CD14-positive monocyte (primary cell): ENCODE data around the gene FKBP4. TPM values are rescaled to one million over a fixed set of nuclear protein-coding genes. Genes with fewer than 3 reads are reported as not detected.

Experiments
- DNase-seq, 3 donors: peaks; one replicate each; pipeline ENCODE4 v3.0.0-alpha.2; 2011 to 2022
- H2AFZ ChIP-seq: 2 replicates; pipeline ENCODE4 v1.6.0; 2012; ENCODE audit warnings: mild to moderate bottlenecking, low read depth, low read length, inconsistent platforms; ENCODE audit not compliant: insufficient read depth, poor library complexity, severe bottlenecking
- H3K27ac ChIP-seq, 2 donors: 1 replicate in 1 of 2; 2 replicates in 1 of 2; pipeline ENCODE4 v1.5.1; 2012 to 2013; ENCODE audit warnings: low read length in 2 of 2, control low read depth in 1 of 2, inconsistent platforms in 1 of 2, low read depth in 1 of 2, mild to moderate bottlenecking in 1 of 2
- H3K27me3 ChIP-seq, 2 donors: one replicate each; pipeline versions ENCODE4 v1.6.0 to v1.6.1; 2011 to 2013; ENCODE audit warnings: low read length in 2 of 2; ENCODE audit not compliant: control insufficient read depth in 2 of 2, insufficient read depth in 2 of 2
- H3K36me3 ChIP-seq, 2 donors: replicated peaks in 1 of 2; 1 replicate in 1 of 2; 2 replicates in 1 of 2; pipeline versions ENCODE4 v1.5.1 to v1.6.1; 2012 to 2013; ENCODE audit warnings: low read length in 2 of 2, control low read depth in 1 of 2, inconsistent platforms in 1 of 2, mild to moderate bottlenecking in 1 of 2; ENCODE audit not compliant: insufficient read depth in 2 of 2, control insufficient read depth in 1 of 2
- H3K4me1 ChIP-seq, 2 donors: 1 replicate in 1 of 2; 2 replicates in 1 of 2; pipeline versions ENCODE4 v1.5.1 to v1.6.1; 2012 to 2013; ENCODE audit warnings: low read length in 2 of 2, control low read depth in 1 of 2, inconsistent platforms in 1 of 2, mild to moderate bottlenecking in 1 of 2, moderate library complexity in 1 of 2; ENCODE audit not compliant: insufficient read depth in 2 of 2, control insufficient read depth in 1 of 2
- H3K4me2 ChIP-seq: replicated peaks from 2 replicates; pipeline ENCODE3; 2012; ENCODE audit warnings: low read length, moderate library complexity, mild to moderate bottlenecking; ENCODE audit not compliant: poor library complexity, severe bottlenecking; ENCODE audit errors: extremely low read depth
- H3K4me3 ChIP-seq, 3 experiments: fragments of 200-600 bp in 1 of 3; sonication (generic) in 1 of 3; replicated peaks in 1 of 3; 1 replicate in 2 of 3; 2 replicates in 1 of 3; pipeline ENCODE4 v1.5.1; 2011 to 2013; ENCODE audit warnings: low read length in 3 of 3, mild to moderate bottlenecking in 3 of 3, control low read depth in 2 of 3, low read depth in 2 of 3, inconsistent platforms in 1 of 3, moderate library complexity in 1 of 3
- H3K79me2 ChIP-seq: 2 replicates; pipeline ENCODE4 v1.6.0; 2012; ENCODE audit warnings: mild to moderate bottlenecking, control low read depth, inconsistent platforms, low read length, moderate library complexity; ENCODE audit not compliant: insufficient read depth
- H3K9ac ChIP-seq: 2 replicates; pipeline ENCODE4 v1.6.0; 2017; ENCODE audit warnings: low read length, mild to moderate bottlenecking; ENCODE audit not compliant: insufficient read depth, poor library complexity, severe bottlenecking
- H3K9me3 ChIP-seq, 2 donors: replicated peaks in 1 of 2; 1 replicate in 1 of 2; 2 replicates in 1 of 2; pipeline versions ENCODE4 v1.5.1 to v1.6.1; 2012 to 2013; ENCODE audit warnings: low read length in 2 of 2, control low read depth in 1 of 2; ENCODE audit not compliant: control insufficient read depth in 1 of 2, insufficient read depth in 1 of 2
- H4K20me1 ChIP-seq: 2 replicates; pipeline ENCODE4 v1.6.0; 2012; ENCODE audit warnings: mild to moderate bottlenecking, low read length, control low read depth, moderate library complexity; ENCODE audit not compliant: insufficient read depth
- H3K27ac Mint-ChIP-seq, 7 donors: one replicate each; pipeline ENCODE4 v1.8.0; 2020; ENCODE audit warnings: mild to moderate bottlenecking in 7 of 7, mixed read lengths in 7 of 7, moderate library complexity in 6 of 7, inconsistent platforms in 2 of 7
- H3K27me3 Mint-ChIP-seq, 3 donors: one replicate each; pipeline ENCODE4 v1.8.0; 2021 to 2022; ENCODE audit warnings: low read depth in 3 of 3, mild to moderate bottlenecking in 3 of 3, mixed read lengths in 3 of 3, moderate library complexity in 3 of 3, inconsistent platforms in 1 of 3
- H3K36me3 Mint-ChIP-seq, 2 donors: one replicate each; pipeline ENCODE4 v1.8.0; 2020; ENCODE audit warnings: mixed read lengths in 2 of 2, inconsistent platforms in 1 of 2, mild to moderate bottlenecking in 1 of 2
- H3K4me1 Mint-ChIP-seq: one replicate; pipeline ENCODE4 v1.8.0; 2020; ENCODE audit warnings: mild to moderate bottlenecking, mixed read lengths
- H3K4me3 Mint-ChIP-seq, 2 donors: one replicate each; pipeline ENCODE4 v1.8.0; 2020; ENCODE audit warnings: mild to moderate bottlenecking in 2 of 2, mixed read lengths in 2 of 2, moderate library complexity in 1 of 2
- H3K9me3 Mint-ChIP-seq, 7 donors: one replicate each; pipeline ENCODE4 v1.8.0; 2020 to 2022; ENCODE audit warnings: mixed read lengths in 7 of 7, mild to moderate bottlenecking in 6 of 7, moderate library complexity in 6 of 7, inconsistent platforms in 2 of 7
- CTCF ChIP-seq: fragments of 200-600 bp; IDR thresholded peaks from one replicate; pipeline ENCODE4 v1.8.0; 2022; ENCODE audit warnings: antibody characterized with exemption, mild to moderate bottlenecking
- WGBS: methylation state at CpG from one replicate; pipeline ENCODE4 v1.1.5; 2013; ENCODE audit warnings: missing lambda C conversion rate; ENCODE audit not compliant: insufficient coverage; 5-methylcytosine and 5-hydroxymethylcytosine counted together
- intact Hi-C, 2 donors: fragments of 100-400 bp; cut with micrococcal nuclease; formaldehyde crosslinking; loops; one replicate each; pipeline versions ENCODE4 v1.15.0 to v1.15.1; 2023
- polyA plus RNA-seq, 3 donors: library from polyadenylated mRNA; depleted of rRNA in 1 of 3; unstranded in 2 of 3; stranded (reverse) in 1 of 3; fragments of 300-500 nt in 2 of 3; fragments of >200 nt in 1 of 3; fragmentation: Illumina TruSeq in 2 of 3; gene quantifications; 1 replicate in 2 of 3; 2 replicates in 1 of 3; pipeline ENCODE4 v1.2.3, GENCODE V29; 2012 to 2021

The FKBP4 gene
- polyA plus RNA-seq, 3 donors: 19.3 to 22.1 (median 20.1) TPM

DNA sequence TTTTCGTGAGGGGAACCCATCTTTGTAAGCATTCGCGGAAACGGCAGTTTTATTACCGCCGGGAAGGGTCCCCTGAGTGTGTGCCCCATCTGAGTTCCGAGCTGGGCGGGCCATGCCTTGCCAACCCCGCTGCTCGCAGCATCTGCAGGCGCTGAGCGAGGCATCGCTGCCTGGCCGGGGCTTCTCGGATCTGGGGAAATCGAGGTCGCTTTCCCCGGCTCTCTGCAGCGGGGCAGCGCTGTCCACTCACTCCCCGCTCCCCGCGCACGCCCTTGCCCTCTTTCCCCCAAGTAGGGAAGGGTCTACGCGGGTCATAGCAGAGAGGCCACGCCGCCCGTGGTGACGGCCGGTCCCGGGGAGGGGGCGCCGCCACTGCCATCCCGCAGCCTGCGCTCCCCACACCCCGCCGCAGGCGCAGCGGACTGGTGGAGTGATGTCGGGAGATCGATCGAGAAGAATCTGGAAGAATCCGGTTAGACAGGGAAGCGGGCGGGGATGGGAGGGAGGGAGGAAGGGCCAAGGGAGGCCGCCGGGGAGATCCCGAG is 507 bp upstream of the FKBP4 start:
- H3K9me3 Mint-ChIP-seq: peaks cover 0 to 5% (median 0%) of the 10 kb centered on the region in 7 donors
- WGBS: 3% methylated on average over 46 of the region's 49 CpGs
- no peak for TF ChIP-seq CTCF
- intact Hi-C loops: loop anchor here in 1 of 2 donors (2.0 kb wide), 1 partner anchor 19 kb away; the partner anchor contains the start of gene ITFG2
- H3K27me3 Mint-ChIP-seq: peaks cover 18 to 27% (median 19%) of the 10 kb centered on the region in 3 donors
- Histone ChIP-seq H3K36me3 (peaks cover 7 to 20% of the 10 kb centered on the region in 2 donors), H4K20me1 (peaks cover 10% of the 10 kb centered on the region), H3K4me3 (peak overlapping the region; percentile 39 to 95 (median 43)), H3K79me2 (peaks cover 4% of the 10 kb centered on the region), H3K27me3 (peaks cover 8 to 22% of the 10 kb centered on the region in 2 donors), H2AFZ (peak overlapping the region; percentile 94), H3K27ac (no peak overlapping the region), H3K9me3 (no peaks in the 10 kb centered on the region), H3K4me2 (peak overlapping the region; percentile 99), H3K9ac (peak overlapping the region; percentile 60), H3K4me1 (peaks cover 15 to 28% of the 10 kb centered on the region in 2 donors)
- H3K4me3 Mint-ChIP-seq: peak overlapping the region; percentile 82
- H3K36me3 Mint-ChIP-seq: peaks cover 10 to 19% of the 10 kb centered on the region in 2 donors
- DNase-seq: no peak
- no peak overlapping the region for H3K27ac Mint-ChIP-seq
- H3K4me1 Mint-ChIP-seq: peaks cover 22% of the 10 kb centered on the region

- WGBS: under 1% methylated on average over 98 of the region's 111 CpGs
These were observed 769 bp downstream of the FKBP4 start for GRCh38 chr12:2795291-2796186.

More at GRCh38 chr12:2795291-2796186, 769 bp downstream of the FKBP4 start:
- peak overlapping the region in 6 of 7 donors; percentile 65 to 84 (median 78) for H3K27ac Mint-ChIP-seq
- no peak for TF ChIP-seq CTCF
- H3K9me3 ChIP-seq: no peaks in the 10 kb centered on the region
- H3K4me3 ChIP-seq: peak overlapping the region; percentile 74 to 95 (median 86)
- peaks cover 10% of the 10 kb centered on the region for H4K20me1 ChIP-seq
- peak overlapping the region in 1 of 2 donors; percentile 36 for H3K27ac ChIP-seq
- H3K79me2 ChIP-seq: peaks cover 4% of the 10 kb centered on the region
- H3K4me3 Mint-ChIP-seq: peak overlapping the region; percentile 98 to 99
- peak overlapping the region; percentile 67 for H3K9ac ChIP-seq
- H2AFZ ChIP-seq: peak overlapping the region; percentile 94
- peaks cover 23 to 32% of the 10 kb centered on the region in 2 donors for H3K36me3 Mint-ChIP-seq
- peak overlapping the region; percentile 99 for H3K4me2 ChIP-seq
- H3K27me3 ChIP-seq: peaks cover 8 to 22% of the 10 kb centered on the region in 2 donors
- peaks cover 15 to 28% of the 10 kb centered on the region in 2 donors for H3K4me1 ChIP-seq
- H3K9me3 Mint-ChIP-seq: peaks cover 0 to 5% (median 0%) of the 10 kb centered on the region in 7 donors
- H3K36me3 ChIP-seq: peaks cover 20 to 33% of the 10 kb centered on the region in 2 donors
- peaks cover 22% of the 10 kb centered on the region for H3K4me1 Mint-ChIP-seq
- intact Hi-C loops: loop anchor here (2.0 to 5.0 kb wide), 2 partner anchors 17 to 77 kb away; partner anchors contain the start of gene ITFG2 (in 1 of the 2)
- peaks cover 18 to 27% (median 19%) of the 10 kb centered on the region in 3 donors for H3K27me3 Mint-ChIP-seq
- DNase-seq: peak; percentile 21 to 32 (median 24)
